ENCODE results near the gene TSPYL4.

The TSPYL4 gene

DNA sequence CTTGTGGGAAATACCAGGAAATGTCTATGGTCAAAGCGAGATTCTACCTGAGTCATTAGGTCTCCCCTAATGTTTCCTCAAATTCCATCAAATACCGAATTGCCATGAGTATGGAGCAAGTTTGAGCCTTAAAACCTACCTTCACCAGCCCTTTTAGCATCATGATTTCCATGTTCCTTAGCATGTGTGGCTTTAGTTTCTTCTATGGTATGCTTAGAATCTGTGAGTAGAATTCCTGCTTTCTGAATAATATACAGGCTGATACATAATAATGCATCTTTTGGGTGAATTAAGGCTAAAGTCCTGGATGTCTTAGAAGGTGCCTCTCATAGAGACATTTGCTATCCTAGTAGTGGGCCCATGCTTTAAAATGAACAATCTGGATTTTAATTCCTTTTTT lies 32.0 kb downstream of the TSPYL4 start:
- DNase-seq: no peak

GRCh38 chr6:116221067-116221466 lies 32.8 kb downstream of the TSPYL4 start:
- no peak for DNase-seq

DNA sequence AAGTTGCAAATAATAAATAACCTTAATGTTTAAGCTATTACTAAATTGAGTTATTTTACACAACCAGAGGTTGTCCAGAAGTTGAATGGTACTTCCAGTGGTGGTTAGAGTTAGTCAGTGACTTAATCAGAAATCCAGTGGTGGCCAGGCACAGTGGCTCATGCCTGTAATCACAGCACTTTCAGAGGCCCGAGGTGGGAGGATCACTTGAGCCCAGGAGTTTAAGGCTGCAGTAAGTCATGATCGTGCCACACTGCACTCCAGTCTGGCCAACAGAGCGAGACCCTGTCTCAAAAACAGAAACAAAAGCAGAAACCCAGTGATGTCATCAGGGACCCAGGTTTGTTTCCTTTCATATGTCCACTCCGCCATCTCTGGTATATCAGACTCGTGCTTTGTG lies 35.0 kb downstream of the TSPYL4 start:
- DNase-seq: no peak

DNA sequence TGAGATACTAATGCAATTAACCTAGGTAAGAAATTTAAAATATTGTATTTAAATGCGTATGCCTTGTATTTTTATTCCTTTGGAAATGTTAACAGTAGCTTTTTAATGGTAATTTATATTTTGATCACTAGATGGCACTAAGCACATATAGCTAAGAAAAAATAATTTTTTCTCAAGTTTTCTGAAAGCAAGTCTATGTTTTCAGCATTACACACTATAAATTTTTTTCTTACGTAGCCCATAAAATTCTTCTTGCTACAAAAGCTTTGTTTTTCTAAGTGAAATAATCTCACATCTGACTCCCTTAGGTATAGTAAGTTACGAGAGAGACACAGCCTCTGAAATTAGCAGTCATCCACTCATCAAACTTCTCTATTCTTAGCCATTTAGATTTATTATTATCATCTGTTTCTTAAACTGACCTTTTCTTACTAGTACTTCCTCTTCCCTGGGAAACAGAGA lies 35.7 kb downstream of the TSPYL4 start:
- DNase-seq: peak in 1 of 2 donors; percentile 54

DNA sequence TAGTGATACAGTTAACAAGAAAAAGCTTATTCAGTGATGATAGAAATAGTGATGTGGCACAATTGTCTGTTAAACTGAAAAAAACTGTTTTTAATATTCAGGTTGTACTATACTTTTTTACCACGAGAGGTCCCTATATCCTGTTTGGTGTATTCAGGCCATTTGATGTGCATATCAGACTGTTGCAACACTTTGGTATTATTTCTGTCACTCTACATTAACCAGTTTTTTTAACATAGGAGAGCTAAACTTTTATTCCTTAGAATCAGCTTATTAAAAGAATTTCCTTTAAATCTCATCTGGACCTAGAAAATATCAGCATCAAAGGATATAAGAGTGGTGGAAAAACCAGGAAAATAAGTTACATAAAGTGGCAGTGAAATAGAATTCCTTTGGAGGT lies 36.8 kb downstream of the TSPYL4 start:
- DNase-seq: peak; percentile 25 to 80

DNA sequence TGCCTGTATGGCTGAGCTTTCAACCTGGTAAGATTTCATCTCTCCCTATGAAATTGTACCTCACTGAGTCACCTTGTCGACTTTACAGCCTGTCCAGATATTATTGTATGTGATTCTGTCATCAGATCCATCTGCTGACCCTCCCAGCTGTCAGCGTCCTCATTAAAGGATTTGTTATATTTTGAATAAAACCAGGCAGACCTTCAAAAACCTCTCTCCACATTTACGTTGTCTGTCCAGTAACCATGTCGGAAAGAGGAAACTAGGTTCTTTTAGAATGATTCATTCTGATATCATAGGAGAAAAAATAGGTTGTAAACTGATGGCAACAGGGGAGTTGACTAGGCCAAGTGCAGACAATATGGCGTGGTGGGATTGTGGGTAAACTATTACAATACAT lies 38.5 kb downstream of the TSPYL4 start:
- DNase-seq: no peak

GRCh38 chr6:116214681-116215080 lies 39.2 kb downstream of the TSPYL4 start:
- no peak for DNase-seq

- no peak for DNase-seq
Observed at GRCh38 chr6:116210750-116211425, 43.0 kb downstream of the TSPYL4 start.

- DNase-seq: no peak
Observed at GRCh38 chr6:116210316-116210715, 43.6 kb downstream of the TSPYL4 start.

DNA sequence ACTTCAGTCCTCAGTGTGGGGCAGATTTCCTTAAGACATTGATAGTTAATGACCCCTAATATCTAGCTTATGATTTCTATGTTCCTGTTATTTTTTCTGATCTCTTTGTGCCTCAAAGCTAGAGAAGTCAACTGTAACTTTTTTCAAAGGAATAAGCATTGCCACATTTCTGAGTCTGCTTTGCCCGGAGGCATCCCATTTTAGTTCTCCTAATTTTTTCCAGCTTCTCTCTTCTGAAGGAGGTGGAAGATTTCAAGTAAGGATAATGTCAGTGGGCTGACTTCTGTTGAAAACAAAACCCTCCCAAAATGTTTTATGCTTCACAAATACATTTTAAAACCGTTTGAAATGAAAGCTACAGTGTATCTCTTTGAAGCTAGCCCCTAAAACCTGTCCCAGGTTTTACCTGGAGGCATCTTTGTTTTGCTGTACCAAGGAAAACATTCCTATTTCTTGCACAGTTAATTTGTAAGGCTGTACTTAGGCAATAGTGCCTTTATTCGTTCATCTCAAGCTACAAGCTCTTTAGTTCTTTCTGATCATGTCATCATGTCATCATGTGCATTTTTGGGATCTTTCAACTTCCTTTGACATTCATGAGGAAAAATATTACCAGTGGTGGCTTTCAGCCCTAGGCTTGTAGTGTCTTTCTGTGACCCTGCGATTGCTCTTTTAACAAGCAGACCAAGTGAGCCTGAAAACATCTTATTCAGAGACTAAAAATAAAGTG lies 45.7 kb downstream of the TSPYL4 start:
- no peak for DNase-seq

DNA sequence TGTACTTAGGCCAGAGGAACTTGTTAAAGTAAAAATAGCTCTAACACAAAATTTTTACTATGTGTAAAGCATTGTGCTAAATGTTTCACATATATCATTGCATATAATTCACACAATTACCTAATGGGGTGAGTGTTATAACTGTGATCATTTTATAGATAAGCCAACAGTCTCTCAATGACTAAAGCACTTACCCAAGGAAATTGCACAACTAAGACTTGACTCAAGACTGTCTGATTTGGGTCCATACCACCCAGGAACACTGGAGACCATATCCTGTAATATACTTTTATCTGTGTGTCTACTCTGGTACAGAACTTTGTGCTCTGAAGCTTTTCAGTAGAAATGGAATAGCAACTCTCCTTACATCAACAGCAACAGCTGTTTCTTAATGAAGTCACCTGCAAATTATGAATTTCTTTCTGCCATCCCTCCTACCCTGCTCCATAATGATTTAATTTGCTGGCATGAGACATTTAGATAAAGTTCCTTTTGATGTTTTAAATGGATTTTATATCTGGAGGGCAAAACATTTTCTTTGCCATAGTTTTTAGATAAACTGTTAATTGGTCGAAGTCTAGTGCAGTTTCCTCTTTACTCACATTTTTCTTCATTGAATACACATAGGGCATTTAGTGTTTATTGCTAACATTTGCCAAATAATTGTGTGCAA lies 47.5 kb downstream of the TSPYL4 start:
- no peak for DNase-seq

DNA sequence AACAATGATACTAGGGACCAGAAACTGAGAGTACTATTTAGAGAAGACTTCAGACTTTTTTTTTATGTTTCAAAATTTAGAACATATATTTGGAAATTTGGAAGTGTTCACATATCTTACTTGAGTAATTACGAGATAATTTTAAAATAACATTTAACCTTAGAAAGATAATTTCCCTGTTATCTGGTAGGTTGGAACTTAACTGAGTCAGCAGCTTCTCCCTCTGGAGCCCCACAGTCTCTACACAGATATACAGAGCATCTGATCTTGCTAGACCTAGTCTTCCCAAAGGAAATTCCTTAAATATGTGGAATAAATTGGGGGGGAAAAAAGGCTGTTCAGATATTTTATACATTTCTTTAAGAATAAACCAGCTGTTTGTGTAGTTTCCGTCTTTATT lies 48.6 kb downstream of the TSPYL4 start:
- DNase-seq: no peak

GRCh38 chr6:116201538-116201937 lies 52.3 kb downstream of the TSPYL4 start:
- no peak for DNase-seq

DNA sequence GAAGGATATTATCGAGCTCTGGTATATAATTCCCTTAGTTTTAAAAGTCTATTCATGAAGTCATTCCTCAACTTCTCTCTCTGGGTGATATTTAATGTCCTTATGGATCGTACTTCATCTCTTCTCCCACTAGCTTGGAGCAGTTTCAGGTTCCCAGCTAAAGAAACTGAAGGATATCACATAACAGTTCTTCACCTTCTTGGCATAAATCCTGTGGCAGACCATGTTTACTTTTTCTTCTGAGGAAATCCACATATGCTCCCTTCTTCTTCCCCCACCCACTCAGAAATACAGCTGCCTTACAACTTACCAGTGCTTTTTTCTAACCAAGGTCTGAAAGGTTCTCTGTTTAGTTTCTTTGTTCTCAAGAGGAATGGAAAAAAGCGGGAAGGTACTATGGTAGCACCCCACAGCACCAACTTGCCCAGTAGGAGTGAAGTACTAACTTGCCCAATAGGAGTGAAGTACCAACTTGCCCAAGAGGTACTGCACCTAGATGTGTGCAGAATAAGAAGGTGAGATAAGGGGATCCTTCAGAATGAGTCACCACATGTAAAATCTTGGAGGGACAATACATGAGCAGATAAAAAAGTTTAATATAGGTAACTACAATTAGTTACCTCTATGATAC lies 53.1 kb downstream of the TSPYL4 start:
- no peak for DNase-seq
